ENCODE results near the gene ATF2.

ATF2 gene

DNA sequence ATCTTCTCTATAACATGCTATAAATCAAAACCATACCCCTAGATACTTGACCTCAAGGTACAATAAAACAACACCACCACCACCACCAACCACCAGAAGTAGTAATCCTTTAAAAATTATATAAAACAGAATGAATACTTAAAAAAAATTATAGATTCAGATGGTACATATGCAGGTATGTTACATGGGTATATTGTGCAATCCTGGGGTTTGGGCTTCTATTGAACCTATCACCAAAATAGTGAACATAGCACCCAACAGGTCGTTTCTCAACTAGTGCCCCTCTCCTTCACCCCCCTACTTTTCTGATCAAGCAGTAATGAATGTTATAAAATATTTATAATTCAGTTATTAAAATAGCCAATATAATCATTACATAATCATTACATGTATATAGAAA lies 91.7 kb downstream of the ATF2 start:
- no peak for DNase-seq

GRCh38 chr2:175074478-175074877 lies 93.5 kb downstream of the ATF2 start:
- DNase-seq, result no peak

DNA sequence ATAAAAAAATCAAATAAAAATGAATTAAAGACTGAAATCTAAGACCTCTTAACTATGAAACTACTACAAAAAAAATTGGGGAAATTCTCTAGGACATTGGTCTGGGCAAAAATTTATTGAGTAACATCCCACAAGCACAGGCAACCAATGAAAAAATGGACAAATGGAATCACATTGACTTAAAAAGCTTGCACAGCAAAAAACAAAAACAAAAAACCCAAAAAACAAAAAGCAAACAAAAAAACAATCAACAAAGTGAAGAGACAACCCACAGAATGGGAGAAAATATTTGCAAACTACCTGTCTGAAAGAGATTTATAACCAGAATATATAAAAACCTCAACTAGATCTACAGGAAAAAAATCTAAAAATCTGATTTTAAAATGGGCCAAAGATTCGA lies 99.5 kb downstream of the ATF2 start:
- DNase-seq, result no peak

GRCh38 chr2:175066411-175066810 lies 101.6 kb downstream of the ATF2 start:
- no peak for DNase-seq

DNA sequence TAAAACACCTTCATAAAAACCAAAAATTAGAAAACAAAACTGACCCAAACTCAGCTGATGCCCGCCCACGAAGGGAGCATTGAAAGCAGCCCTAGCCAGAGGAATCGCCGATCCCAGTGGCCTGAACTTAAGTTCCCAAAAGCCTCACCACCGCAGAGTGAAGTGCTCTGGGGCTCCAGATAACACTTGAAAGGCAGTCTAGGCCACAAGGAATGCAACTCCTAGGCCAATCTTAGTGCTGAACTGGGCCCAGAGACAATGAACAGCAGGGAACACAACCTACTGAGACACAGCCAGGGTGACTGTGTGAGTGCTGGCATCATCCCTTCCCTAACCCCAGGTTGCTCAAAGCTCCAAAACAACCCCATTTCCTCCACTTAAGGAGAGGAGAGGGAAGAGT lies 103.2 kb downstream of the ATF2 start:
- DNase-seq, result no peak

DNA sequence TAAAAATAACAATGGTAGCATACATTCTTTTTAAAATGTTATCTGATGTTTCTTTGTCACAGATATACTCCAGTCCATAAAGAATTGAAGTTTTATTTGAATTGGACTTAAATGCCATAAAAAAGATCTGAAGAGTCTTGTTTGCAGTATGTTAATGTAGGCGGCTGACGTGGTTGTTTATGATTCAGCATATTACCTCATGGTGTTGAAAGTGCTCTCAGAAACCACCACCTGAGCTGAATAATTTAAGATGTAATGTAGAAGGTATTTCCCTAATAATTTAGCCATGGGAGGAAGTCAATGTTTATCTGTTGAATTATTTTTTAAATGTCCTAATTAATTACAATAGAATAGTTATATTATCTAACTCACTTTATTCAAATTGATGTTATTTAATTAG lies 104.3 kb downstream of the ATF2 start:
- no peak for DNase-seq

DNA sequence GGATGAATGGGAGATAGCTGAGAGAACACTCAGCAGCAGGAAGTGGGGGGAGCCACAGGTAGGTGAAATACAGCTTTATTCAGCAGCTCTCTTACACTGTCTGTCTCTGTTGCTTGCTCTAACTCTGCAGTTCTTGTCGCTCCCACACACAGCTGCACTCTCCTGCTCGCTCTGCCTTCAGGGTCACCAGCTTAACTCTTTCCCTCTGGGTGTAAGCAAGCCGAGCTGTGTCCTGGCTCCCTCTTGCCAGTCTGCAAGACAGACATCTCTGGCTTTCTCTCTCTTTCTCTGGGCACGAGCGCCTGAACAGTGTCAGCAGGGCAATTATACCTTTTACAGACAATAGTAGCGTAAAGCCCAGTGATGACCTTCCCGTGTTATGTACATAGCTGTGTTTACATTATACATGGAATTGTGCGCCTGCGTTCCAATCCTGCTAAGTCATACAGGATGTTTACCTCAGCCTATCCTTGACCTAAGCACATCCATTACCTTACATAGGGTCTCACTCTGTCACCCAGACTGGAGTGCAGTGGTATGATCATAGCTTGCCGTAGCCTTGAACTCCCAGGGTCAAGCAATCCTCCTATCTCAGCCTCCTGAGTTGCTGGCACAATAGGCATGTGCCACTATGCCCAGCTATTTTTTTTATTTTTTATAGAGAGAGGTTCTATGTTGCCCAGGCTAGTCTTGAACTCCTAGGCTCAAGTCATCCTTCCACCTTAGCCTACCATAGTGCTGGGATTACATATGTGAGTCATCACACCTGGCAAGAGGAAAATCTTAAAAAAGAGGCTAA lies 105.0 kb downstream of the ATF2 start:
- no peak for DNase-seq

GRCh38 chr2:175057078-175057685 lies 110.8 kb downstream of the ATF2 start:
- no peak for DNase-seq

- DNase-seq, result no peak
These were observed 112.0 kb downstream of the ATF2 start for GRCh38 chr2:175055993-175056392.

DNA sequence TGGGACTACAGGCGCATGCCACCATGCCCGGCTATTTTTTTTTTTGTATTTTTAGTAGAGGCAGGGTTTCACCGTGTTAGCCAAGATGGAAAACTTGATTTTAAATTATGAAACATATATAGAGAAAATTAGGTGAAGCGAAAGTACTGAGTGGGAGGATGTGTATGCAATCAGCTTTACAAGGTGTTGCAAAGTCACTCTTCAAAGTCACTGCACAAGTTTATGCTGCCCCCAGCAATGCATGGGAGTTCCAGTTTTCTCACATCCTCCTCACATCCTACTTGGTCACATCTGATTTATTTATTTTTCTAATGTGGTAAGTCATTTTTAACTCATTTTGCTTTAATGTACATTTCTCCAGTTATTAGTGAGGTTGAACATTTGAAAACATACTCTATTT lies 113.7 kb downstream of the ATF2 start:
- DNase-seq, result no peak

- DNase-seq, result no peak
These were observed 118.3 kb downstream of the ATF2 start for GRCh38 chr2:175049661-175050060.

- DNase-seq, result no peak
These were observed 119.7 kb downstream of the ATF2 start for GRCh38 chr2:175048275-175048674.

DNA sequence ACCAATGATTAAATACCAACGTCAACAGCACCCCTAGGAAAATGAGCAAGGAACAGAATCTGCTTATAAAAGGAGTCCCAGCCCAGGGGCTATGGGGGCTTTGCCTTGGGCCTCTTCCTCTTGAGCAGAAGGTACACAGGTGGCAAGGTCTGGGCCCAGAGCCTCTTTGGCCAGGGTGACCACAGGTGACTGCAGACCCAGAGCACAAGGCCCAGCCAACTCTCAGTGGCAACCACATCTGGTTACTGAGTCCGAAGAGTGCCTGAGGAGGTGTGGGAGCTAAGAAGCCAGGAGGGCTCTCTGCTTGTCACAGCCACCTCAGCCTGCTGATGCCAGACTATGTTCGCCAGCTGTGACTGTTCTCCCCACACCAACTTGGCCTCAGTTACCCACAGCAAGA lies 128.5 kb downstream of the ATF2 start:
- DNase-seq, result no peak

DNA sequence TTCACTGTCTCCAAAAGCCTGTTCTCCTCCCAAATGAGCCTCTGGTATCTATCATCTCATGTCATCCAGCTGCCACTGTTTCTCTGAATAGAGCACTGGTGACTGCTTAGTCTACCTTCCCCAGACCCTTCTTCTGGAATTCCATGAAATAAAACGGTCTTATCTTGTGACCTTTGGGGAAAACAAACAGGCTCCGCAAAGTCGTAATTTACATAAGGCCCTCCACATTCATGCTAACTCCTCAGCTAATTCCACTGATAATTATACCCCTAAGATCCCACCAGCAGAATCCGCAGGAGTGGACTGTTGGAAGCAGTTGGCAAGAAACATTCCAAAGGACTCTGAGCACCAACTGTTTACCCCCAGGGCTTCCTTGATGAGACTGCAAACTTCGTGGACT lies 129.0 kb downstream of the ATF2 start:
- DNase-seq, result no peak

DNA sequence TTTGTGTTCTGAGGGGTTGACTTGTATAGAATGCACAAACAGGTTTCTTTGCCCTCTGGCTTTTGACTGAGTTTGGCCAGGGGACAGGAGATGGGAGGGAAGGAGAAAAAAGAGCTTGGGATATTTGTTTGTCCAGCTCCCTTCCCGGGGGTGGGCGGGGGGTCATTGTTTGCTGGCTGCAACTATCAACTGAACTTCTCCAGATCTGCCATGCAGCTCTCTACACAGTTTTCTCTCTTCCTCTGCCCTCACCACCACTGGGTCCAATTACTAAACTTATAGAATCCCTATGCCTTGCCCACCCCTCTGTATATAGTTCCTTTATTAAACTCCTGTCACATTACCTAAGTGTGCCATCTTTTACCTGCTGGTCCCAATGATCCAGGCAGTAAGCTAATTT lies 130.1 kb downstream of the ATF2 start:
- DNase-seq, result no peak

- no peak for DNase-seq
These were observed 131.4 kb downstream of the ATF2 start for GRCh38 chr2:175036582-175037018.

- DNase-seq, result no peak
These were observed 132.2 kb downstream of the ATF2 start for GRCh38 chr2:175035806-175036205.

DNA sequence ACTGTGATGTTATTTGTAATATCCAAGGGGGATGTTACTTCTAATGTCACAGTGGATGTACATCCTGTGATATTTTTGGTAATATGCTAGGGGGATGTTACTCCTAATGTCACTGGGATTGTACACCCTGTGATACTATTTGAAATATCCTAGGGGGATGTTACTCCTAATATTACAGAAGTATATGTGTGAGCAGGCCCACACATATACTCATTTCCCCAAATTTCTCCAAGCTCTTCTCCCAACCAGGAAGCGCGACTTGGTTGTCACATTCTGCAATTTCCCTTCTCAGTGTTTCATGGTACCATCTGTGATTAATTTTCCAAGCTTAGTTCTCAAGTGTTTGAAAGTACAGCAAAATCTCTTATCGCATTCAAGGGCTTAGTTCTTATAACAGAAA lies 133.3 kb downstream of the ATF2 start:
- DNase-seq, result no peak

GRCh38 chr2:175030380-175031271 lies 137.4 kb downstream of the ATF2 start:
- no peak for DNase-seq

- no peak for DNase-seq
These were observed 140.2 kb downstream of the ATF2 start for GRCh38 chr2:175027755-175028154.

DNA sequence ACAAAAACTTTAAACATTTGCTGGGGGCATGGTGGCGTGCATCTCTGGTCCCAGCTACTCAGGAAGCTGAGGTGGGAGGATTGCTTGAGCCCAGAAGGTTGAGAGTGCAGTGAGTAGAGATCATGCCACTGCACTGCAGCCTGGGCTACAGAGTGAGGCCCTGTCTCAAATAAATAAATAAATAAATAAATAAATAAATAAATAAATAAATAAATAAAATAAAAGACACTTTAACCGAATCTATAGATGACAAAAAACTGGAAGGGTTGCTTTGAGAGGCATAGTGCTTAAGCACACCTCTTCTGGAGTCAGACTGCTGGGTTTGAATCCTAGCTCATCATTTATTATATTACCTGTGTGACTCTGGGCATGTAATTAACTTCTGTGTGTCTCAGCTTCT lies 141.6 kb downstream of the ATF2 start:
- no peak for DNase-seq

DNA sequence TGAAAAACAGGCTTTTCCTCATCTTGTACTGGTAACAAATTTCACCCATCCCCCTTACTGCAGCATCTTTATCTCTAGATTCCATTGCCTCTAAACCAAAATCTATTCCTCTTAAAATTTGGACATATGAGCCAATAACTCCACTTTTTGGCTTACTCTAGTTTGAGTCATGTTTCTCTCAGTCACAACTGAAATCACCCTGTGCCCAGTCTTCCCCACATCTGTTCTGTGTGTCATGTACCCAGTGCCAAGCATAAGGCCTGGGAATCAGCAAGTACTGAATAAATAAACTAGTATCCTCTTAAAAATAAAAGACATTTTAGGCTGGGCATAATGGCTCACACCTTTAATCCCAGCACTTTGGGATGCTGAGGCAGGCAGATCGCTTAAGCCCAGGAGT lies 142.1 kb downstream of the ATF2 start:
- no peak for DNase-seq

GRCh38 chr2:175025233-175025632 lies 142.8 kb downstream of the ATF2 start:
- DNase-seq, result no peak

- DNase-seq, result no peak
These were observed 145.1 kb downstream of the ATF2 start for GRCh38 chr2:175022923-175023322.

All from activated CD8-positive, alpha-beta memory T cell treated with anti-CD3 and anti-CD28 coated beads, Interleukin-2, amount 50 U/mL, for 48 hours (primary cell).